MCF 10A (cell line): ENCODE data around the gene PRSS12. TPM values are rescaled to one million over a fixed set of nuclear protein-coding genes. Genes with fewer than 3 reads are reported as not detected.

Experiments
- BruUV-seq: library from RNA; stranded (reverse); fragments of 400-500 nt; replicated peaks from 2 replicates; lab custom pipeline; 2021; lab: Mats Ljungman, UMichigan
- CTCF ChIA-PET: fragments of 300-600 bp; sonication (Branson Sonifier 250); formaldehyde crosslinking; extraction: SDS; loops from one replicate; lab custom pipeline; 2021; ENCODE audit warnings: antibody characterized with exemption, inconsistent platforms; lab: Yijun Ruan, JAX
- POLR2A ChIA-PET: fragments of 300-600, 350-650 bp; sonication (Branson Sonifier 250); formaldehyde crosslinking; extraction: SDS; loops from one replicate; lab custom pipeline; 2020; ENCODE audit warnings: antibody characterized with exemption, inconsistent platforms; lab: Yijun Ruan, JAX
- DNase-seq: peaks from one replicate; pipeline ENCODE4 v3.0.0-alpha.2; 2018; ENCODE audit not compliant: unreplicated experiment
- H3K27ac Mint-ChIP-seq: one replicate; pipeline ENCODE4 v1.8.0; 2022; ENCODE audit warnings: mild to moderate bottlenecking, low read depth, mixed read lengths; ENCODE audit not compliant: unreplicated experiment
- H3K27me3 Mint-ChIP-seq: one replicate; pipeline ENCODE4 v1.8.0; 2022; ENCODE audit warnings: mixed read lengths; ENCODE audit not compliant: insufficient read depth, unreplicated experiment
- H3K36me3 Mint-ChIP-seq: one replicate; pipeline ENCODE4 v1.8.0; 2022; ENCODE audit warnings: mild to moderate bottlenecking, moderate library complexity, mixed read lengths; ENCODE audit not compliant: insufficient read depth, unreplicated experiment
- H3K4me1 Mint-ChIP-seq: one replicate; pipeline ENCODE4 v1.8.0; 2022; ENCODE audit warnings: mixed read lengths; ENCODE audit not compliant: insufficient read depth, unreplicated experiment
- H3K4me3 Mint-ChIP-seq: one replicate; pipeline ENCODE4 v1.8.0; 2022; ENCODE audit warnings: mild to moderate bottlenecking, moderate library complexity, mixed read lengths; ENCODE audit not compliant: unreplicated experiment
- H3K9me3 Mint-ChIP-seq: one replicate; pipeline ENCODE4 v1.8.0; 2022; ENCODE audit warnings: mixed read lengths; ENCODE audit not compliant: unreplicated experiment
- intact Hi-C: fragments of 100-400 bp; cut with micrococcal nuclease; formaldehyde crosslinking; loops from 2 replicates; pipeline ENCODE4 v1.14.1; 2022
- total RNA-seq: library from RNA; stranded (reverse); gene quantifications from 2 replicates; pipeline ENCODE4 v1.2.3, GENCODE V29; 2022
- TF ChIP-seq, protein P1 (sequence below): fragments of 200-600 bp; IDR thresholded peaks from one replicate; pipeline ENCODE4 v1.8.0; 2022; ENCODE audit warnings: antibody characterized with exemption, mild to moderate bottlenecking; ENCODE audit not compliant: unreplicated experiment

Gene PRSS12
- total RNA-seq, 1 experiment from 2014 or later = 10.7 TPM

DNA sequence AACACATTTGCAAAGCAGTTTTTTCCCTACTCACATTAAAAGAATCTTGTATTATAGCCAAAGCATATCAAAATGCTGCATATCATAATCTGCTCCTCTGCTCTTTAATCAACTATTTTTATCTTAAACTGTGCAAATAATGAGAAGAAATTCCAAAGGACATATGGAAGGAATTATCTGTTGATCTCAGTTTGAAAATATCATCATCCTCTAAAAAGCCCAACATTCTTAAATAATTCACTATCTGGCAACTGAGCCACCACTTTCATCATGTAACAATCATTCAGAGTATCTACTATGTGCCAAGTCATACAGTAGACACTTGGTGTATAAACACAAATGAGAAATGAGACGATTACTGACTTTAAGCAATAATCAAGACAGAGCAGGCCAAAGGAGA lies 63.0 kb downstream of the PRSS12 start:
- no peaks in the 10 kb centered on the region for H3K36me3 Mint-ChIP-seq
- TF ChIP-seq, protein P1, sequence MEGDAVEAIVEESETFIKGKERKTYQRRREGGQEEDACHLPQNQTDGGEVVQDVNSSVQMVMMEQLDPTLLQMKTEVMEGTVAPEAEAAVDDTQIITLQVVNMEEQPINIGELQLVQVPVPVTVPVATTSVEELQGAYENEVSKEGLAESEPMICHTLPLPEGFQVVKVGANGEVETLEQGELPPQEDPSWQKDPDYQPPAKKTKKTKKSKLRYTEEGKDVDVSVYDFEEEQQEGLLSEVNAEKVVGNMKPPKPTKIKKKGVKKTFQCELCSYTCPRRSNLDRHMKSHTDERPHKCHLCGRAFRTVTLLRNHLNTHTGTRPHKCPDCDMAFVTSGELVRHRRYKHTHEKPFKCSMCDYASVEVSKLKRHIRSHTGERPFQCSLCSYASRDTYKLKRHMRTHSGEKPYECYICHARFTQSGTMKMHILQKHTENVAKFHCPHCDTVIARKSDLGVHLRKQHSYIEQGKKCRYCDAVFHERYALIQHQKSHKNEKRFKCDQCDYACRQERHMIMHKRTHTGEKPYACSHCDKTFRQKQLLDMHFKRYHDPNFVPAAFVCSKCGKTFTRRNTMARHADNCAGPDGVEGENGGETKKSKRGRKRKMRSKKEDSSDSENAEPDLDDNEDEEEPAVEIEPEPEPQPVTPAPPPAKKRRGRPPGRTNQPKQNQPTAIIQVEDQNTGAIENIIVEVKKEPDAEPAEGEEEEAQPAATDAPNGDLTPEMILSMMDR = no peak
- no peaks in the 10 kb centered on the region for H3K27me3 Mint-ChIP-seq
- POLR2A ChIA-PET = interaction anchor here (1.1 kb wide), 1 partner anchor 9 kb away, joined by 4 read pairs; no protein-coding TSS in a partner anchor
- BruUV-seq = no TSS peak
- peaks cover 18% of the 10 kb centered on the region for H3K4me1 Mint-ChIP-seq
- CTCF ChIA-PET = interaction anchor here (0.6 to 0.9 kb wide), 2 partner anchors 24 to 63 kb away, joined by 3 read pairs; partner anchors contain the start of gene PRSS12
- no peaks in the 10 kb centered on the region for H3K9me3 Mint-ChIP-seq
- no peak overlapping the region for H3K4me3 Mint-ChIP-seq
- no peak for DNase-seq
- intact Hi-C loops = loop anchor here (10.0 kb wide), 1 partner anchor 395 kb away; the partner anchor contains the start of gene METTL14
- no peak overlapping the region for H3K27ac Mint-ChIP-seq

DNA sequence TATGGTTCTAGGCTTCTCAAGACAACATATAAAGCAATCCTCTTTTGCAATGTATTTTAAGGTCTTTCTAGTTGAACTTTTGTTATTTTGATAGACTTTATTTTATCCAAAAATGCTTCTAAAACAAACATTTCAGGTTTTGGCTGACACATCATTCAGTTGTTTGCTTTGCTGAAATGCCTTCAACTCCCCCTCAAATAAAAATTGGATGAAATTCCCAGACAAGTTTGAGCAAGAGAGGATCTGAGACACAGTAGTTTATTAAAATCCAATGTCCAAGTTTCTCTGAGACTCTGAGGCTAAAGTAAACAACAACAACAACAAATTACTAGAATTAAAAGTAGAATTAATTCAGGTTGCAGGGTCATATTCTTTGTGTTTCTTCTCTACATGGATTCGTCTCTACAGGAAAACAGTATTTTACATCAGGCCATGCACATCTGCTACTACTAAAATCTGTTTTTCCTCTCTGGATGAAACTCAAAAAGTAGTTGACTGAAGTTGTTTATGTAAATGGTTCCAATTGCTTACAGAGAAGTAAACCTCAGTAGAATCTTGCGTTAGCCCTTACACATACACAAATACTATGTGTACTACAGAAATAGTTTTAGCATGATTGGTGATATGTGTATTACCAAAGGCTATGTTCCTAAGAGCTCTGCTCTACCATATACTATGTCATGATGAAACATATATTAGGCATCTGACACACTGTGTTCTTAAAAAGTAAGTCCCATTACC lies 64.9 kb downstream of the PRSS12 start:
- intact Hi-C loops = loop anchor here (10.0 kb wide), 1 partner anchor 397 kb away; the partner anchor contains the start of gene METTL14

DNA sequence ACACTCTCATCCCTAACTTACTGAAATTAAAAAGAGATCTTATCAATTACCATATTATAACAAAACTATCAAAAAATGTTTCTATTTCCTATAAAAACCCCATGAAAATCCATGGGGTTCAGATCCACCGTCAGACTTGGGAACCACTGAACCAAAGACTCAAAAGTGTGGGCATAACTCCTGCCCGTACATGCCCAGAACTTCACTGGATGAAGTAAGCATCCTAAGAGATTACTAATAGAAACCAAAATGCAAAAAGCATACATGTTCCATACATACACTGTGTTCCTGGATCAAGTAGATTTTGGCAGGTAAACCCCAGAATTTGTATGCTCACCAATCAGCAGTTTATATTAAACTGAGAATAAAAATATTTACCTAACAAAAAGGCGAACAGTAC lies 66.1 kb downstream of the PRSS12 start:
- intact Hi-C loops = loop anchor here (1.0 to 10.0 kb wide), 2 partner anchors 65 to 398 kb away; partner anchors contain the start of gene METTL14
- Mint-ChIP-seq H3K9me3 (no peaks in the 10 kb centered on the region), H3K4me1 (peaks cover 44% of the 10 kb centered on the region), H3K27me3 (no peaks in the 10 kb centered on the region), H3K27ac (peak overlapping the region; percentile 81), H3K36me3 (peaks cover 14% of the 10 kb centered on the region), H3K4me3 (no peak overlapping the region)
- POLR2A ChIA-PET = no interaction called here
- BruUV-seq = no TSS peak
- peak; percentile 56 for DNase-seq
- TF ChIP-seq, protein P1 = no peak
- CTCF ChIA-PET = interaction anchor here (0.6 to 1.3 kb wide), 3 partner anchors 57 to 218 kb away, joined by 3 to 4 read pairs (median 4); no protein-coding TSS in a partner anchor

More for the DNA sequence above, 64.9 kb downstream of the PRSS12 start:
- Mint-ChIP-seq H3K36me3 (peaks cover 2% of the 10 kb centered on the region), H3K27ac (peak overlapping the region; percentile 28), H3K4me3 (no peak overlapping the region), H3K9me3 (no peaks in the 10 kb centered on the region), H3K27me3 (no peaks in the 10 kb centered on the region), H3K4me1 (peaks cover 35% of the 10 kb centered on the region)
- TF ChIP-seq, protein P1 = no peak
- BruUV-seq = no TSS peak
- no peak for DNase-seq
- ChIA-PET CTCF (interaction anchor here (1.3 kb wide), 1 partner anchor 12 kb away, joined by 3 read pairs; no protein-coding TSS in a partner anchor), POLR2A (interaction anchor here (0.6 kb wide), 1 partner anchor 10 kb away, joined by 3 read pairs; no protein-coding TSS in a partner anchor)

DNA sequence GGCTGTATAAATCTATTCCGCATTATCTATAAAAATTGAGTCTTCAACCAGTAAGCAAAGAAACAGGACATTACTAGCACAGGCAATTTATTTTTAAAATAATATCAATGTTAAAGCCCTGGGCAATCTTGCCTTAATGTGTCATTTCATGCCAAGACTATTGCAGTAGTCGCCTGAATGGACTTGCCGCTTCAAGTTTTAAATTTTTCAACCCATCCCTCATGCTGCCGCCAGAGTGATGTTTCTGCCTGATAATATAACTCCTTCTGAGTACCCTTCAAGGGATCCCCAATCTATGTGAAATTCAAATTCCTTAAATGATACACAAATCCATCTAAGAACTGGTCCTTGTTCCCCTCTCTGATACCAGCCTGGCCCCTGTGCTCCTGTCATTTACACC lies 66.9 kb downstream of the PRSS12 start:
- H3K4me1 Mint-ChIP-seq = peaks cover 47% of the 10 kb centered on the region
- H3K9me3 Mint-ChIP-seq = no peaks in the 10 kb centered on the region
- H3K27me3 Mint-ChIP-seq = no peaks in the 10 kb centered on the region
- H3K36me3 Mint-ChIP-seq = peaks cover 22% of the 10 kb centered on the region
- H3K4me3 Mint-ChIP-seq = no peak overlapping the region
- no TSS peak for BruUV-seq
- H3K27ac Mint-ChIP-seq = peak overlapping the region; percentile 81
- ChIA-PET POLR2A (interaction anchor here (0.8 to 3.0 kb wide), 3 partner anchors 14 to 112 kb away, joined by 4 to 13 read pairs (median 4); partner anchors contain the start of gene PRSS12), CTCF (interaction anchor here (1.3 to 1.9 kb wide), 2 partner anchors 62 to 66 kb away, joined by 4 to 19 read pairs; partner anchors contain the start of gene PRSS12)
- TF ChIP-seq, protein P1 = no peak
- intact Hi-C loops = loop anchor here (1.0 to 10.0 kb wide), 2 partner anchors 65 to 399 kb away; partner anchors contain the start of gene METTL14
- DNase-seq = no peak
